Liver (tissue), 3 donors: ENCODE data around the gene ZDBF2.
"Not testable (repeated sequence)": the region's sequence is repeated elsewhere in the genome, so short reads cannot be mapped to it uniquely, and the experiment has no call there.

Experiments
- CTCF ChIP-seq: fragments of 150-350 bp; IDR thresholded peaks from 2 replicates; pipeline ENCODE4 v1.5.1; 2017; ENCODE audit warnings: improper control_type of control experiment, low read depth, low read length; ENCODE audit not compliant: missing input control
- EGR1 ChIP-seq, 2 donors: IDR thresholded peaks; 2 replicates each; pipeline ENCODE4 v1.6.1; 2016 to 2018; ENCODE audit warnings: antibody characterized with exemption in 2 of 2, low read depth in 2 of 2
- FOXA1 ChIP-seq: IDR thresholded peaks from 2 replicates; pipeline ENCODE4 v1.6.1; 2016; ENCODE audit warnings: antibody characterized with exemption
- NR2F2 ChIP-seq: IDR thresholded peaks from 2 replicates; pipeline ENCODE4 v1.6.1; 2016; ENCODE audit warnings: antibody characterized with exemption
- RAD21 ChIP-seq, 2 donors: IDR thresholded peaks; 2 replicates each; pipeline ENCODE4 v1.6.1; 2016; ENCODE audit warnings: antibody characterized with exemption in 2 of 2, mild to moderate bottlenecking in 2 of 2
- REST ChIP-seq: IDR thresholded peaks from 2 replicates; pipeline ENCODE4 v1.6.1; 2016; ENCODE audit warnings: antibody characterized with exemption, mild to moderate bottlenecking
- RXRA ChIP-seq, 2 donors: IDR thresholded peaks; 2 replicates each; pipeline ENCODE4 v1.6.1; 2017 to 2018; ENCODE audit warnings: antibody characterized with exemption in 2 of 2, mild to moderate bottlenecking in 1 of 2
- TAF1 ChIP-seq: conservative IDR thresholded peaks from 2 replicates; pipeline ENCODE4 v1.6.1; 2016; ENCODE audit warnings: antibody characterized with exemption, mild to moderate bottlenecking
- YY1 ChIP-seq: IDR thresholded peaks from 2 replicates; pipeline ENCODE4 v1.6.1; 2016; ENCODE audit warnings: antibody characterized with exemption, mild to moderate bottlenecking
- TF ChIP-seq, protein P1 (sequence below): IDR thresholded peaks from 2 replicates; pipeline ENCODE4 v1.6.1; 2016; ENCODE audit warnings: antibody characterized with exemption
- donor health status: healthy.
- donor health status: healthy.

DNA sequence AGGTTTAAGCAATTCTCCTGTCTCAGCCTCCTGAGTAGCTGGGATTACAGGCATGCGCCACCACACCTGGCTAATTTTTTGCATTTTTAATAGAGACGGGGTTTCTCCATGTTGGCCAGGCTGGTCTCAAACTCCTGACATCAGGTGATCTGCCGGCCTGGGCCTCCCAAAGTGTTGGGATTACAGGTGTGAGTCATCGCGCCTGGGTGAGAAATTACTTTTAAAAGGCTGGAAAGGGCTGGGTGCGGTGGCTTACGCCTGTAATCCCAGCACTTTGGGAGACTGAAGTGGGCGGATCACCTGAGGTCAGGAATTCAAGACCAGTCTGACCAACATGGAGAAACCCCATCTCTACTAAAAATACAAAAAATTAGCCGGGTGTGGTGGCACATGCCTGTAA, 45.8 kb upstream of the ZDBF2 start:
- not testable (repeated sequence) for TF ChIP-seq NR2F2; TAF1; CTCF; RAD21 (IDR thresholded peaks at IDR 0.05); REST; YY1; EGR1 (IDR thresholded peaks at IDR 0.05; ENCODE audit: low read depth in 2 of 2); RXRA (IDR thresholded peaks at IDR 0.05); FOXA1
- TF ChIP-seq, protein P1, sequence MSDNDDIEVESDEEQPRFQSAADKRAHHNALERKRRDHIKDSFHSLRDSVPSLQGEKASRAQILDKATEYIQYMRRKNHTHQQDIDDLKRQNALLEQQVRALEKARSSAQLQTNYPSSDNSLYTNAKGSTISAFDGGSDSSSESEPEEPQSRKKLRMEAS, result not testable (repeated sequence)
